ENCODE data around the gene STIM2. TPM values are rescaled to one million over a fixed set of nuclear protein-coding genes. Genes with fewer than 3 reads are reported as not detected.

Gene STIM2
- total and polyA plus RNA-seq, 2 donors (not counting 1 experiment from before 2014, with no cell fraction given), result 19.0 to 33.0 TPM

GRCh38 chr4:27068151-27068867 lies 207.7 kb downstream of the STIM2 start:
- H3K4me3 ChIP-seq (replicated peaks in 1 of 4; ENCODE audit: control extremely low read depth in 1 of 4, insufficient read depth in 1 of 4, low read depth in 3 of 4, low read length in 4 of 4), result no peak overlapping the region
- no peak overlapping the region for H2AFZ ChIP-seq (ENCODE audit: low read length)
- no peak for DNase-seq (ENCODE audit: low read depth in 2 of 2)
- no peak overlapping the region for H3K9ac ChIP-seq (ENCODE audit: insufficient read depth, low read length)
- no peak overlapping the region for H3K27ac ChIP-seq (ENCODE audit: insufficient read depth, low read length)
- no peaks in the 10 kb centered on the region for H3K79me2 ChIP-seq (ENCODE audit: control insufficient read depth, insufficient read depth, low read length)
- no peak for TF ChIP-seq EZH2 (IDR thresholded peaks at IDR 0.05; ENCODE audit: low read length, missing control alignments)
- TF ChIP-seq CTCF (conservative IDR thresholded peaks at IDR 0.05 in 1 of 2, IDR thresholded peaks at IDR 0.05 in 1 of 2; ENCODE audit: low read depth in 1 of 2, low read length in 2 of 2), result no peak
- no peaks in the 10 kb centered on the region for H3K36me3 ChIP-seq (ENCODE audit: control insufficient read depth, insufficient read depth, low read length)
- H3K9me3 ChIP-seq (ENCODE audit: control insufficient read depth, insufficient read depth, low read depth, low read length), result no peaks in the 10 kb centered on the region
- no peak overlapping the region for H3K4me2 ChIP-seq (ENCODE audit: extremely low read depth, insufficient read depth, low read length)
- no peaks in the 10 kb centered on the region for H3K27me3 ChIP-seq (ENCODE audit: control insufficient read depth, insufficient read depth, low read length)
- no peaks in the 10 kb centered on the region for H3K4me1 ChIP-seq (ENCODE audit: control insufficient read depth, extremely low read depth, insufficient read depth, low read length)
- no peaks in the 10 kb centered on the region for H4K20me1 ChIP-seq (ENCODE audit: control insufficient read depth, extremely low read depth, insufficient read depth, low read length)
